Spleen (tissue), 11 donors: ENCODE results near the gene KCNMB1. TPM values are rescaled to one million over a fixed set of nuclear protein-coding genes. Genes with fewer than 3 reads are reported as not detected.

Experiments used
- DNase-seq: peaks from one replicate; pipeline ENCODE4 v3.0.0-alpha.2; 2020
- H3K27ac ChIP-seq, 8 donors: fragments of 200-600 bp; sonication (generic) in 7 of 8; 1 replicate in 4 of 8; 2 replicates in 4 of 8; pipeline versions ENCODE4 v1.5.0 to v1.8.0; 2016 to 2021; ENCODE audit warnings: inconsistent platforms in 4 of 8, mild to moderate bottlenecking in 4 of 8, moderate library complexity in 1 of 8
- H3K27me3 ChIP-seq, 7 donors: fragments of 200-600 bp; sonication (generic) in 6 of 7; replicated peaks in 1 of 7; 1 replicate in 4 of 7; 2 replicates in 3 of 7; pipeline versions ENCODE4 v1.5.0 to v1.8.0; 2016 to 2021; ENCODE audit warnings: inconsistent platforms in 3 of 7, mild to moderate bottlenecking in 1 of 7
- H3K36me3 ChIP-seq, 6 donors: fragments of 200-600 bp; sonication (generic) in 5 of 6; 1 replicate in 4 of 6; 2 replicates in 2 of 6; pipeline versions ENCODE4 v1.5.0 to v1.8.0; 2016 to 2021; ENCODE audit warnings: inconsistent platforms in 2 of 6
- H3K4me1 ChIP-seq, 6 donors: fragments of 200-600 bp; sonication (generic) in 5 of 6; 1 replicate in 3 of 6; 2 replicates in 3 of 6; pipeline versions ENCODE4 v1.5.0 to v1.8.0; 2016 to 2021; ENCODE audit warnings: inconsistent platforms in 3 of 6
- H3K4me3 ChIP-seq, 8 donors: fragments of 200-600 bp; sonication (generic) in 7 of 8; 1 replicate in 4 of 8; 2 replicates in 4 of 8; pipeline versions ENCODE4 v1.5.0 to v1.8.0; 2016 to 2021; ENCODE audit warnings: inconsistent platforms in 4 of 8, mild to moderate bottlenecking in 4 of 8, moderate library complexity in 2 of 8
- H3K9me3 ChIP-seq, 8 donors: fragments of 200-600 bp; sonication (generic) in 7 of 8; 1 replicate in 4 of 8; 2 replicates in 4 of 8; pipeline versions ENCODE4 v1.5.0 to v1.8.0; 2016 to 2021; ENCODE audit warnings: inconsistent platforms in 4 of 8
- CTCF ChIP-seq, 11 experiments: fragments of 200-600 bp in 7 of 11; fragments of 450-650 bp in 4 of 11; sonication (generic) in 4 of 11; IDR thresholded peaks in 8 of 11; conservative IDR thresholded peaks in 3 of 11; 1 replicate in 7 of 11; 2 replicates in 4 of 11; pipeline versions ENCODE4 v1.4.0 to v1.8.0; 2016 to 2021; ENCODE audit warnings: antibody characterized with exemption in 11 of 11, inconsistent platforms in 4 of 11, mild to moderate bottlenecking in 1 of 11
- POLR2A ChIP-seq, 3 donors: fragments of 450-650 bp; IDR thresholded peaks; one replicate each; pipeline ENCODE4 v1.5.1; 2017; ENCODE audit warnings: antibody characterized with exemption in 3 of 3, mild to moderate bottlenecking in 1 of 3
- POLR2AphosphoS5 ChIP-seq, 3 donors: sonication (generic); formaldehyde crosslinking; IDR thresholded peaks; one replicate each; pipeline ENCODE4 v1.5.1; 2017; ENCODE audit warnings: antibody characterized with exemption in 3 of 3
- WGBS, 5 donors: extraction: QIAGEN DNeasy Blood & Tissue Kit in 3 of 5; methylation state at CpG; one replicate each; pipeline versions ENCODE4 v1.1.5 to v1.1.7; 2013 to 2018; 5-methylcytosine and 5-hydroxymethylcytosine counted together
- intact Hi-C: fragments of 100-400 bp; cut with DNase I; formaldehyde crosslinking; loops from one replicate; pipeline ENCODE4 v1.15.0; 2023; ENCODE audit warnings: low total_unique reads
- polyA plus RNA-seq, 3 donors: library from polyadenylated mRNA; stranded (reverse); fragments of 200-250 nt; gene quantifications; one replicate each; pipeline ENCODE4 v1.2.1, GENCODE V29; 2013
- total RNA-seq, 7 donors: library from RNA; depleted of rRNA in 3 of 7; stranded (reverse); fragments of >200 nt in 3 of 7; fragmentation: NEBNext Ultra II Directional in 4 of 7; extraction: Animal tissue kit (Norgen Biotek cat#: 25700) in 4 of 7; gene quantifications; one replicate each; pipeline versions ENCODE4 v1.1.0 to v1.2.1, GENCODE V29; 2016 to 2021
- donor health status: healthy with polysubstance abuse.
- donor health status: DM: no; HTN: no; CAD: no; lungs with moderate emphysema.
- donor health status: DM: no; HTN: no; CAD: no.
- donor health status: Bipolar disorder and iron deficiency.
- donor health status: healthy.
- donor health status: DM: no; HTN: no; CAD: no.
- donor health status: DM: yes; HTN: yes; CAD: no.

The KCNMB1 gene
- total and polyA plus RNA-seq, 10 donors: 0.13 to 2.2 (median 0.77) TPM

DNA sequence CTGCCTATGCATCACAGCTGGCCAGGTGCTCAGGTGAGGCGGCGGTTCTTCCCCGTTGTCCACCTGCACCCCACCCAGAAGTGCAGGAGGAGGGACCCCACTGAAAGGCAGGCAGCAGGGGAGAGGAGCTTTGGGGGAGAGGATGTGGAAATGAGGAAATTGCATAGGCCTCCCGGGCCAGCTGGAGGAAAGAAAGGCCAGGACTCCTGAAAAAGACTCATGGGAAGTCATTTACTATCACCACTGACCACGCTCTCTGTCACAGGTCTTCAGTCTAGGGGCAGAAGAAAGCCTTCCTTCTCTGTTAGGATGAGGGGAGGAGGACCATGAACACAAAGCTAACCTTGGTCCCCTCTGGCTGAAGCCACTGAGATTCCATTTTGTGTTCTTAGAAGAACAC lies 28.1 kb downstream of the KCNMB1 start:
- DNase-seq: no peak
- peaks cover 5 to 92% (median 46%) of the 10 kb centered on the region in 6 donors for H3K4me1 ChIP-seq
- TF ChIP-seq CTCF (IDR thresholded peaks at IDR 0.05 in 8 of 11, conservative IDR thresholded peaks at IDR 0.05 in 3 of 11) (no peak), POLR2A (IDR thresholded peaks at IDR 0.05) (no peak), POLR2AphosphoS5 (IDR thresholded peaks at IDR 0.05) (no peak)
- peak overlapping the region in 6 of 8 donors; percentile 26 to 85 (median 54) for H3K27ac ChIP-seq
- no peaks in the 10 kb centered on the region for H3K27me3 ChIP-seq
- H3K4me3 ChIP-seq: no peak overlapping the region
- WGBS, 5 donors: 33 to 61% (median 50%) methylated on average over 5 of the region's 5 CpGs
- intact Hi-C loops: no loop called here
- H3K9me3 ChIP-seq: no peaks in the 10 kb centered on the region
- no peaks in the 10 kb centered on the region for H3K36me3 ChIP-seq

- TF ChIP-seq POLR2A (IDR thresholded peaks at IDR 0.05) (no peak), CTCF (IDR thresholded peaks at IDR 0.05 in 8 of 11, conservative IDR thresholded peaks at IDR 0.05 in 3 of 11) (no peak), POLR2AphosphoS5 (IDR thresholded peaks at IDR 0.05) (no peak)
- Histone ChIP-seq H3K27ac (peak overlapping the region in 6 of 8 donors; percentile 26 to 85 (median 54)), H3K9me3 (no peaks in the 10 kb centered on the region), H3K4me1 (peaks cover 5 to 96% (median 46%) of the 10 kb centered on the region in 6 donors), H3K4me3 (no peak overlapping the region), H3K36me3 (no peaks in the 10 kb centered on the region), H3K27me3 (no peaks in the 10 kb centered on the region)
- intact Hi-C loops: no loop called here
- no peak for DNase-seq
- WGBS, 5 donors: 32 to 53% (median 47%) methylated on average over 7 to 8 of the region's 8 CpGs
These were observed 28.5 kb downstream of the KCNMB1 start for GRCh38 chr5:170360709-170361108.

DNA sequence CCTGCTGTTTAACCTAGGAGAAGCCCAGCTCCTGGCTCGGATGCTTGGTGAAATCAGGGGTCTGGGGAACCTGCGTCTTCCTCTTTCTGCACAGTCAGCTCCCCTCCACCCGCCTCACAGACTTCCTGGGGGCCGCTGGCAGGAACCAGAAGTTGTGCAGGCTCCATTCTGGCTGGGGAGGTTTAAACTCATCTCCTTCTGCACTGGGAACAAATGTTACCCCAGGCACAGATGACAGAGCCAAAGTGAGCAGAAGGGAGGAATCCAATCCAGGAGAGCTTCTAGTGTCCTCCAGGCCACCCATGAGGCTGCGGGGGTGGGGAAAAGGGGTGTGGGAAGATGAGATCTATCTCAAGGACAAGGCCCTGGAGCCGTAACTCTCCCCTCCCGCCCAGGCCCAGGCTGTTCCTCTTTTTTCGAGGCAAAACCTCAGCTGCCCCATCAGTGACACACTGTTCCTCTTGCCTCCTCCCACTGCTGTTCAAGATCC lies 31.2 kb downstream of the KCNMB1 start:
- intact Hi-C loops: no loop called here
- no peaks in the 10 kb centered on the region for H3K9me3 ChIP-seq
- peak overlapping the region in 7 of 8 donors; percentile 35 to 87 (median 75) for H3K27ac ChIP-seq

DNA sequence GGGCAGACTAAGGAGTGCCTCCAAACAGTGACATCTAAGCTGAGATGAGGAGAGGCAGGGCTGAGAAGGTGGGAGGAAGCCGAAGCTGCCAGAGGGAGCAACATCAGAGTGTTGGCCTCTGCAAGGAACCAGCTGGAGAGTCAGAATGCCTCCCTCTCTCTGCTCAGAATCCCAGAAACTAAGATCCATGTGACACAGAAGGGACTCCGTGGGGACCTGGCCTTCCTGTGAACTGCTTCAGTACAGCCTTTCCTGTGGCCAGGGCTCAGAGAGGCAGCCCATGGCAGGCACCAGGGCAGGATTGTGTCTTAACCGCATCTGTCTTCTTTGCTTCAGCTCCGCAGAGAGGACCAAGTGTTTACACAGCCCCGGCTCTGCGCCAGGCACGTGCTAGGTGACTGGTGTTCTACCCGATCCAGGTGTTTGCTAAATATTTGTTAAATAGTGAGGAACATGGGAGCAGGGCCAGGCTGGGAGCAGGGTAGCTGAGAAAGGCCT lies 33.5 kb downstream of the KCNMB1 start:
- Histone ChIP-seq H3K9me3 (no peaks in the 10 kb centered on the region), H3K36me3 (no peaks in the 10 kb centered on the region), H3K4me1 (peaks cover 5 to 65% (median 42%) of the 10 kb centered on the region in 6 donors), H3K27ac (peak overlapping the region in 4 of 8 donors; percentile 45 to 65 (median 55)), H3K4me3 (peak overlapping the region in 4 of 8 donors; percentile 28 to 49 (median 36)), H3K27me3 (peaks cover 0 to 34% (median 0%) of the 10 kb centered on the region in 7 donors)
- TF ChIP-seq POLR2AphosphoS5 (IDR thresholded peaks at IDR 0.05) (peak in 1 of 3 donors; percentile 39), CTCF (IDR thresholded peaks at IDR 0.05 in 8 of 11, conservative IDR thresholded peaks at IDR 0.05 in 3 of 11) (no peak), POLR2A (IDR thresholded peaks at IDR 0.05) (no peak)
- intact Hi-C loops: no loop called here
- DNase-seq: no peak
- WGBS, 5 donors: 62 to 90% (median 79%) methylated on average over 8 of the region's 8 CpGs

More for the DNA sequence above, 31.2 kb downstream of the KCNMB1 start:
- Histone ChIP-seq H3K36me3 (no peaks in the 10 kb centered on the region), H3K27me3 (peaks cover 0 to 16% (median 0%) of the 10 kb centered on the region in 7 donors), H3K4me1 (peaks cover 5 to 82% (median 49%) of the 10 kb centered on the region in 6 donors), H3K4me3 (peak overlapping the region in 1 of 8 donors; percentile 35)
- TF ChIP-seq POLR2A (IDR thresholded peaks at IDR 0.05) (no peak), POLR2AphosphoS5 (IDR thresholded peaks at IDR 0.05) (peak in 1 of 3 donors; percentile 55)
- 21 to 24% (median 23%) methylated on average over 8 of the region's 8 CpGs for WGBS, 5 donors
- peak; percentile 91 for DNase-seq
